ENCODE results near the gene PA2G4. TPM values are rescaled to one million over a fixed set of nuclear protein-coding genes. Genes with fewer than 3 reads are reported as not detected.

Gene PA2G4
- total RNA-seq, 1 donor from 2014 or later = 141 TPM

DNA sequence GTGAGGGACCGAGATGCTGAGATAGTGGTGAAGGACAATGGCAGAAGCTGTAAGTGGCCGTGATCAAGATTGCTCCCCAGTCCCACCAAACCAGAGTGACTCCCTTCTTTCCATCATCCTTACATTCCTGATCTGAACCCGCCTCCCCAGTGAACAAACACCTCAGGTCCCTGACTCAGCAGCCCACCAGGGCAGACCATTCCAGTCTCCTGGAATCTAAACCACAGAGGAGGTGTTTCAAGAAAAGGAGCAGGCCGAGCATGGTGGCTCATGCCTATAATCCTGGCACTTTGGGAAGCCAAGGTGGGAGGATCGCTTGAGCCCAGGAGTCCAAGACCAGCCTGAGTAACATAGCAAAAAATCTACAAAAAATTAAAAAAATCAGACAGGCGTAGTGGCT, 17.8 kb upstream of the PA2G4 start:
- no peak for DNase-seq (ENCODE audit: extremely low spot score, unreplicated experiment)
- no peak overlapping the region for H3K4me3 Mint-ChIP-seq
- TF ChIP-seq, protein P1, sequence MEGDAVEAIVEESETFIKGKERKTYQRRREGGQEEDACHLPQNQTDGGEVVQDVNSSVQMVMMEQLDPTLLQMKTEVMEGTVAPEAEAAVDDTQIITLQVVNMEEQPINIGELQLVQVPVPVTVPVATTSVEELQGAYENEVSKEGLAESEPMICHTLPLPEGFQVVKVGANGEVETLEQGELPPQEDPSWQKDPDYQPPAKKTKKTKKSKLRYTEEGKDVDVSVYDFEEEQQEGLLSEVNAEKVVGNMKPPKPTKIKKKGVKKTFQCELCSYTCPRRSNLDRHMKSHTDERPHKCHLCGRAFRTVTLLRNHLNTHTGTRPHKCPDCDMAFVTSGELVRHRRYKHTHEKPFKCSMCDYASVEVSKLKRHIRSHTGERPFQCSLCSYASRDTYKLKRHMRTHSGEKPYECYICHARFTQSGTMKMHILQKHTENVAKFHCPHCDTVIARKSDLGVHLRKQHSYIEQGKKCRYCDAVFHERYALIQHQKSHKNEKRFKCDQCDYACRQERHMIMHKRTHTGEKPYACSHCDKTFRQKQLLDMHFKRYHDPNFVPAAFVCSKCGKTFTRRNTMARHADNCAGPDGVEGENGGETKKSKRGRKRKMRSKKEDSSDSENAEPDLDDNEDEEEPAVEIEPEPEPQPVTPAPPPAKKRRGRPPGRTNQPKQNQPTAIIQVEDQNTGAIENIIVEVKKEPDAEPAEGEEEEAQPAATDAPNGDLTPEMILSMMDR (conservative IDR thresholded peaks at IDR 0.05) = no peak
- H3K4me1 Mint-ChIP-seq (ENCODE audit: unreplicated experiment) = peaks cover 6% of the 10 kb centered on the region
- no peaks in the 10 kb centered on the region for H3K9me3 Mint-ChIP-seq
- H3K27ac Mint-ChIP-seq = peak overlapping the region; percentile 88
- peaks cover 26% of the 10 kb centered on the region for H3K27me3 Mint-ChIP-seq
- peaks cover 14% of the 10 kb centered on the region for H3K36me3 Mint-ChIP-seq

DNA sequence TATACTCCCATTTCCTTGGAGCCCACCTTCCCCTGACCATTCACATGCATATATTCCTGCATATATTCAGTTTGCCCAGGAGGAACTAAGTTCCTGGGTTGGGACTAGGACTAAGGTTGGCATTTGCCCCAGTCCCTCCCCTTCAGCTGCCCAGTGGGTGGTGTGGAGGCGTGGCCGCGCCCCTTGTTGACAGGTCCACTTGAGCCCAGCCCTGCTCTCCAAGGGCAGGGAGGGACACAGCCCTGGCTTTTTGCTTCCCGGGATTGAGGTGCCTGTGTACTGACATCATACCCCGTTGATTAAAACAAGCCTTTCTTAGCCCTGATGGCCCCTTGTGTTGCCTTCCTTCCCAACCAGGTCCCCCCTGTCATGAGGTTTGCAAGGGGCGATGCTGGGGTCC, 17.1 kb upstream of the PA2G4 start:
- peaks cover 22% of the 10 kb centered on the region for H3K27me3 Mint-ChIP-seq
- peaks cover 14% of the 10 kb centered on the region for H3K36me3 Mint-ChIP-seq
- H3K4me1 Mint-ChIP-seq (ENCODE audit: unreplicated experiment) = peaks cover 6% of the 10 kb centered on the region
- H3K9me3 Mint-ChIP-seq = no peaks in the 10 kb centered on the region
- TF ChIP-seq, protein P1 (conservative IDR thresholded peaks at IDR 0.05) = no peak
- no peak overlapping the region for H3K4me3 Mint-ChIP-seq
- no peak for DNase-seq (ENCODE audit: extremely low spot score, unreplicated experiment)
- no peak overlapping the region for H3K27ac Mint-ChIP-seq

DNA sequence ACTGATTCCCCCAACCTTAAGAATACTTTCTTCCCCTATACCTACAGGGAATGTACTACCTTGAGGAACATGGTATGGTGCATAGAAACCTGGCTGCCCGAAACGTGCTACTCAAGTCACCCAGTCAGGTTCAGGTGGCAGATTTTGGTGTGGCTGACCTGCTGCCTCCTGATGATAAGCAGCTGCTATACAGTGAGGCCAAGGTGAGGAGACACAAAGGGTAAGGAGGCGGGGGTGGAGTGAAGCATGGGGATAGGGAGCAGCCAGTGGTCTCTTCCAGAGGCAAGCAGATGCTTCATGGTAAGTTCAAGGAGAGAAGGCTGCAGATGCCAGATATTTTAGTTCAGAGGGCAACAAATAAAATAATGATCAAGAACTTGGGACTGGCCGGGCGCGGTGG, 6.6 kb upstream of the PA2G4 start:
- no peaks in the 10 kb centered on the region for H3K4me1 Mint-ChIP-seq (ENCODE audit: unreplicated experiment)
- no peak for DNase-seq (ENCODE audit: extremely low spot score, unreplicated experiment)
- H3K9me3 Mint-ChIP-seq = no peaks in the 10 kb centered on the region
- peaks cover 25% of the 10 kb centered on the region for H3K36me3 Mint-ChIP-seq
- H3K27ac Mint-ChIP-seq = no peak overlapping the region
- H3K27me3 Mint-ChIP-seq = peaks cover 5% of the 10 kb centered on the region
- TF ChIP-seq, protein P1 (conservative IDR thresholded peaks at IDR 0.05) = no peak
- H3K4me3 Mint-ChIP-seq = no peak overlapping the region

DNA sequence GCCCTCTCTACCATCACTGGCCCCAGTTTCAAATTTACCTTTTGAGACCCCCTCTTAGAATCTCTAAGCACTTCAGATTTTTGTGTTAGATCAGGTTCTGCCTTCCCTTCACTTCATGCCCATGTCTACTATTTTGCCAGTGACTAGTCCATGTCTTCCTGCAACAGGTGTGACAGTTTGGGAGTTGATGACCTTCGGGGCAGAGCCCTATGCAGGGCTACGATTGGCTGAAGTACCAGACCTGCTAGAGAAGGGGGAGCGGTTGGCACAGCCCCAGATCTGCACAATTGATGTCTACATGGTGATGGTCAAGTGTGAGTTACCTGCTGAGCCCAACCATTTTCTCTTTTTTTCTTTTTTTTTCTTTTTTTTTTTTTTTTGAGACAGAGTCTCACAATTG, 5.8 kb upstream of the PA2G4 start:
- DNase-seq (ENCODE audit: extremely low spot score, unreplicated experiment) = no peak
- peaks cover 5% of the 10 kb centered on the region for H3K4me1 Mint-ChIP-seq (ENCODE audit: unreplicated experiment)
- no peaks in the 10 kb centered on the region for H3K9me3 Mint-ChIP-seq
- peaks cover 5% of the 10 kb centered on the region for H3K27me3 Mint-ChIP-seq
- H3K36me3 Mint-ChIP-seq = peaks cover 17% of the 10 kb centered on the region
- H3K27ac Mint-ChIP-seq = no peak overlapping the region
- H3K4me3 Mint-ChIP-seq = no peak overlapping the region
- TF ChIP-seq, protein P1 (conservative IDR thresholded peaks at IDR 0.05) = no peak

DNA sequence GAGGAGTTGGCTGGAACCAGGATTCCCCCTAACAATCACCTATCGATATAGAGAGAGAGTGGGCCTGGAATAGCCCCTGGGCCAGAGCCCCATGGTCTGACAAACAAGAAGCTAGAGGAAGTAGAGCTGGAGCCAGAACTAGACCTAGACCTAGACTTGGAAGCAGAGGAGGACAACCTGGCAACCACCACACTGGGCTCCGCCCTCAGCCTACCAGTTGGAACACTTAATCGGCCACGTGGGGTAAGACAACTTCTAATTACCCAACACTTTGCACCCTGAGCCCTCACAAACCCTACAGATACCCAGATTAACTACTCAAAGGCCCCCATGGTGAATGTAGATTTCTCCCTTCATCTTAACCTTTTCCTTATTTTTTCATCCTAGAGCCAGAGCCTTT, 4.6 kb upstream of the PA2G4 start:
- Mint-ChIP-seq H3K27me3 (peaks cover 5% of the 10 kb centered on the region), H3K36me3 (peaks cover 17% of the 10 kb centered on the region), H3K27ac (peak overlapping the region; percentile 76)

More for the DNA sequence above, 4.6 kb upstream of the PA2G4 start:
- H3K9me3 Mint-ChIP-seq = no peaks in the 10 kb centered on the region
- no peak for DNase-seq (ENCODE audit: extremely low spot score, unreplicated experiment)
- TF ChIP-seq, protein P1 (conservative IDR thresholded peaks at IDR 0.05) = no peak
- H3K4me1 Mint-ChIP-seq (ENCODE audit: unreplicated experiment) = peaks cover 15% of the 10 kb centered on the region
- no peak overlapping the region for H3K4me3 Mint-ChIP-seq
